Neural cell (in vitro differentiated cells): ENCODE data around the gene PHACTR3. TPM values are rescaled to one million over a fixed set of nuclear protein-coding genes. Genes with fewer than 3 reads are reported as not detected.

Experiments used
- H2AFZ ChIP-seq: fragments of 200-600, 300-800 bp; sonication (generic), shearing (Covaris generic); 2 replicates; pipeline ENCODE4 v1.6.0; 2014; ENCODE audit warnings: low read depth, mild to moderate bottlenecking, antibody characterized with exemption, low read length, moderate library complexity
- H3F3A ChIP-seq: fragments of 200-600 bp; shearing (Covaris generic); 2 replicates; pipeline ENCODE4 v1.6.1; 2016; ENCODE audit warnings: mild to moderate bottlenecking, moderate library complexity, mixed read lengths, antibody characterized with exemption, low read length; ENCODE audit not compliant: insufficient read depth, poor library complexity, severe bottlenecking
- H3K27ac ChIP-seq: fragments of 200-600, 300-800 bp; sonication (generic), shearing (Covaris generic); 2 replicates; pipeline ENCODE4 v1.5.1; 2014; ENCODE audit warnings: mild to moderate bottlenecking, low read length, moderate library complexity
- H3K27me3 ChIP-seq: fragments of 300-800, 200-600 bp; sonication (generic), shearing (Covaris generic); 2 replicates; pipeline ENCODE4 v1.6.0; 2014; ENCODE audit warnings: mild to moderate bottlenecking, low read depth, low read length, moderate library complexity; ENCODE audit not compliant: insufficient read depth
- H3K36me3 ChIP-seq: fragments of 300-800, 200-600 bp; sonication (generic), shearing (Covaris generic); 2 replicates; pipeline ENCODE4 v1.5.1; 2014; ENCODE audit warnings: mild to moderate bottlenecking, antibody characterized with exemption, low read length, moderate library complexity; ENCODE audit not compliant: insufficient read depth
- H3K4me2 ChIP-seq: fragments of 300-800, 200-600 bp; sonication (generic), shearing (Covaris generic); 2 replicates; pipeline ENCODE4 v1.6.0; 2014; ENCODE audit warnings: mild to moderate bottlenecking, low read length
- H3K4me3 ChIP-seq: fragments of 300-800, 200-600 bp; sonication (generic), shearing (Covaris generic); 2 replicates; pipeline ENCODE4 v1.5.1; 2014; ENCODE audit warnings: mild to moderate bottlenecking, low read length, moderate library complexity
- H3K79me2 ChIP-seq: fragments of 200-600 bp; shearing (Covaris generic); replicated peaks from 2 replicates; pipeline ENCODE4 v1.6.0; 2014; ENCODE audit warnings: mild to moderate bottlenecking, low read length, moderate library complexity; ENCODE audit not compliant: insufficient read depth
- H3K9ac ChIP-seq: fragments of 300-800, 200-600 bp; sonication (generic), shearing (Covaris generic); 2 replicates; pipeline ENCODE4 v1.6.1; 2016; ENCODE audit warnings: mild to moderate bottlenecking, low read length, mixed read lengths
- H3K9me2 ChIP-seq: fragments of 200-600 bp; shearing (Covaris generic); 2 replicates; pipeline ENCODE4 v1.6.1; 2016; ENCODE audit warnings: mild to moderate bottlenecking, low read length, mixed read lengths; ENCODE audit not compliant: insufficient read depth
- H3K9me3 ChIP-seq: fragments of 200-600, 300-800 bp; sonication (generic), shearing (Covaris generic); 2 replicates; pipeline ENCODE4 v1.6.1; 2016; ENCODE audit warnings: mild to moderate bottlenecking, mixed run types, low read length, moderate library complexity, mixed read lengths
- H4K20me1 ChIP-seq: fragments of 200-600 bp; shearing (Covaris generic); 2 replicates; pipeline ENCODE4 v1.6.1; 2016; ENCODE audit warnings: mild to moderate bottlenecking, mixed run types; ENCODE audit not compliant: insufficient read depth
- CTCF ChIP-seq: fragments of 450-650 bp; IDR thresholded peaks from 2 replicates; pipeline ENCODE4 v1.5.1; 2014; ENCODE audit warnings: antibody characterized with exemption, mild to moderate bottlenecking, moderate library complexity; ENCODE audit not compliant: poor library complexity, severe bottlenecking
- EP300 ChIP-seq: fragments of 450-650 bp; conservative IDR thresholded peaks from 2 replicates; pipeline ENCODE4 v1.6.1; 2014; ENCODE audit warnings: antibody characterized with exemption, mild to moderate bottlenecking, moderate library complexity; ENCODE audit not compliant: poor library complexity, severe bottlenecking
- EZH2 ChIP-seq: fragments of 200-600, 300-800 bp; shearing (Covaris generic), sonication (generic); IDR thresholded peaks from 2 replicates; pipeline ENCODE4 v1.6.1; 2014; ENCODE audit warnings: antibody characterized with exemption, low read length, borderline replicate concordance, mild to moderate bottlenecking; ENCODE audit not compliant: insufficient read depth, poor library complexity, severe bottlenecking
- MXI1 ChIP-seq: fragments of 450-650 bp; conservative IDR thresholded peaks from 2 replicates; pipeline ENCODE4 v1.6.1; 2014; ENCODE audit warnings: antibody characterized with exemption, mild to moderate bottlenecking; ENCODE audit not compliant: poor library complexity, severe bottlenecking
- POLR2AphosphoS5 ChIP-seq: IDR thresholded peaks from 2 replicates; pipeline ENCODE4 v1.6.1; 2012
- RAD21 ChIP-seq: fragments of 450-650 bp; conservative IDR thresholded peaks from 2 replicates; pipeline ENCODE4 v1.6.1; 2014; ENCODE audit warnings: antibody characterized with exemption, mild to moderate bottlenecking, moderate library complexity
- REST ChIP-seq: IDR thresholded peaks from 2 replicates; pipeline ENCODE4 v1.6.1; 2012; ENCODE audit warnings: borderline replicate concordance
- SMC3 ChIP-seq: fragments of 450-650 bp; conservative IDR thresholded peaks from 2 replicates; pipeline ENCODE4 v1.6.1; 2014; ENCODE audit warnings: antibody characterized with exemption, mild to moderate bottlenecking, moderate library complexity; ENCODE audit not compliant: poor library complexity
- TAF1 ChIP-seq: IDR thresholded peaks from 2 replicates; pipeline ENCODE4 v1.6.1; 2012; ENCODE audit warnings: low read depth
- polyA plus RNA-seq: library from polyadenylated mRNA; depleted of rRNA; stranded (reverse); fragments of >200 nt; gene quantifications from 2 replicates; pipeline ENCODE4 v1.2.3, GENCODE V29; 2014

PHACTR3 gene
- polyA plus RNA-seq, 1 donor from 2014 or later, result 1.3 TPM

GRCh38 chr20:59785669-59785959 lies 181.3 kb downstream of the PHACTR3 start:
- no peak overlapping the region for H2AFZ ChIP-seq
- no peaks in the 10 kb centered on the region for H4K20me1 ChIP-seq
- H3K36me3 ChIP-seq, result no peaks in the 10 kb centered on the region
- H3K9me3 ChIP-seq, result peaks cover 2% of the 10 kb centered on the region
- no peaks in the 10 kb centered on the region for H3K27me3 ChIP-seq
- H3K9me2 ChIP-seq, result no peaks in the 10 kb centered on the region
- H3K9ac ChIP-seq, result no peak overlapping the region
- TF ChIP-seq REST (no peak), TAF1 (no peak), CTCF (no peak), EP300 (no peak), RAD21 (no peak), EZH2 (no peak), MXI1 (no peak), SMC3 (no peak), POLR2AphosphoS5 (no peak)
- H3F3A ChIP-seq, result no peaks in the 10 kb centered on the region
- no peaks in the 10 kb centered on the region for H3K79me2 ChIP-seq
- no peak overlapping the region for H3K4me3 ChIP-seq
- no peak overlapping the region for H3K27ac ChIP-seq
- H3K4me2 ChIP-seq, result no peak overlapping the region

- no peaks in the 10 kb centered on the region for H3K79me2 ChIP-seq
- H3K4me2 ChIP-seq, result no peak overlapping the region
- no peaks in the 10 kb centered on the region for H3K27me3 ChIP-seq
- H4K20me1 ChIP-seq, result no peaks in the 10 kb centered on the region
- H3K9me3 ChIP-seq, result peaks cover 3% of the 10 kb centered on the region
- H3K36me3 ChIP-seq, result no peaks in the 10 kb centered on the region
- no peak overlapping the region for H3K27ac ChIP-seq
- no peaks in the 10 kb centered on the region for H3F3A ChIP-seq
- no peak overlapping the region for H2AFZ ChIP-seq
- H3K9ac ChIP-seq, result no peak overlapping the region
- H3K9me2 ChIP-seq, result no peaks in the 10 kb centered on the region
- no peak overlapping the region for H3K4me3 ChIP-seq
- TF ChIP-seq RAD21 (no peak), SMC3 (no peak), TAF1 (no peak), EZH2 (no peak), CTCF (no peak), POLR2AphosphoS5 (no peak), REST (no peak), EP300 (no peak), MXI1 (no peak)
Observed at GRCh38 chr20:59785986-59786795, 181.9 kb downstream of the PHACTR3 start.
